T follicular helper cell (primary cell): ENCODE results near the gene PPIE.

ENCODE experiments used
- DNase-seq: peaks from one replicate; pipeline ENCODE4 v3.0.0-alpha.2; 2020; ENCODE audit warnings: low read depth

The PPIE gene

DNA sequence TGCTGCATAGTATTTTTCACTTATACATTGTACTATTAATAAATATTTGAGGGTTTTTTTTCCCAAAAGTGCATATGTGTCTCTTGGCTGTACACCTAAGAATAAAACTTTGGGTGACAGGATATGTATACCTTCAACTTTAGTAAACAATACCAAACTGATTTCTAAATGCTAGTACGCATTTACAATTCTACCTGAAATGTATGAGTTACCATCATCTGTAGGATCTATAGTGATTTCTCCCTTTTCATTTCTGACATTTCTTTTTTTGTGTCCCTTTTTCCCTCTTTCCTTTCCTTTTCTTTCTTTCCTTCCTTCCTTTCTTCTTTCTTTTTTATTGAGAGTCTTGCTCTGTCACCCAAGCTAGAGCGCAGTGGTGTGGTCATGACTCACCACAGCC, 66.7 kb downstream of the PPIE start:
- no peak for DNase-seq

GRCh38 chr1:39808784-39809517, 70.3 kb downstream of the PPIE start:
- no peak for DNase-seq

- DNase-seq = no peak
Measured at GRCh38 chr1:39812913-39813312, 74.2 kb downstream of the PPIE start.
